H1 (cell line): ENCODE measurements around the gene THADA. TPM values are rescaled to one million over a fixed set of nuclear protein-coding genes. Genes with fewer than 3 reads are reported as not detected.

ENCODE experiments used
- CTCF ChIA-PET: fragments of 300-600 bp; sonication (Branson Sonifier 250); formaldehyde crosslinking; loops from one replicate; lab custom pipeline; 2021; ENCODE audit not compliant: partially characterized antibody; lab: Charles Lee
- POLR2A ChIA-PET: fragments of 300-600 bp; sonication (Branson Sonifier 250); formaldehyde crosslinking; loops from one replicate; lab custom pipeline; 2021; ENCODE audit warnings: inconsistent platforms; ENCODE audit not compliant: partially characterized antibody; lab: Charles Lee
- DNase-seq, 2 experiments: peaks; one replicate each; pipeline versions ENCODE4 v3.0.0 to v3.0.0-alpha.2; 2010 to 2022; ENCODE audit warnings: low spot score in 2 of 2, low read depth in 1 of 2, mixed read lengths in 1 of 2
- FAIRE-seq: peaks from 2 replicates; lab custom pipeline; 2011; peaks lifted over from hg19 to GRCh38; lab: Jason Lieb, UNC
- H2AFZ ChIP-seq: 2 replicates; pipeline ENCODE4 v1.8.1; 2012; ENCODE audit warnings: low read length, inconsistent platforms
- H2AK5ac ChIP-seq: 2 replicates; pipeline ENCODE4 v1.6.1; 2013; ENCODE audit warnings: low read depth, low read length
- H2BK120ac ChIP-seq: replicated peaks from 2 replicates; pipeline ENCODE3; 2013; ENCODE audit warnings: low read depth, low read length, inconsistent platforms
- H2BK12ac ChIP-seq: 2 replicates; pipeline ENCODE4 v1.6.1; 2013; ENCODE audit warnings: low read depth, low read length
- H2BK15ac ChIP-seq: 2 replicates; pipeline ENCODE4 v1.6.1; 2013; ENCODE audit warnings: low read length
- H2BK20ac ChIP-seq: 2 replicates; pipeline ENCODE4 v1.6.1; 2013; ENCODE audit warnings: low read length
- H2BK5ac ChIP-seq: 2 replicates; pipeline ENCODE4 v1.6.1; 2013; ENCODE audit warnings: low read depth, low read length
- H3K14ac ChIP-seq: 2 replicates; pipeline ENCODE4 v1.6.1; 2013; ENCODE audit warnings: inconsistent platforms; ENCODE audit not compliant: insufficient read length
- H3K18ac ChIP-seq: 2 replicates; pipeline ENCODE4 v1.6.1; 2013; ENCODE audit warnings: low read length; ENCODE audit errors: extremely low read depth
- H3K23ac ChIP-seq: 2 replicates; pipeline ENCODE4 v1.6.1; 2013; ENCODE audit warnings: inconsistent platforms; ENCODE audit not compliant: insufficient read length
- H3K23me2 ChIP-seq: 2 replicates; pipeline ENCODE4 v1.6.1; 2013; ENCODE audit warnings: low read depth, low read length
- H3K27ac ChIP-seq: 2 replicates; pipeline ENCODE4 v1.6.1; 2011; ENCODE audit warnings: low read depth, low read length, inconsistent platforms
- H3K27me3 ChIP-seq, 4 experiments: replicated peaks in 1 of 4; 1 replicate in 1 of 4; 2 replicates in 3 of 4; pipeline versions ENCODE4 v1.6.1 to v1.8.1; 2011 to 2013; ENCODE audit warnings: low read length in 3 of 4, mild to moderate bottlenecking in 3 of 4, inconsistent platforms in 2 of 4, mixed read lengths in 2 of 4, moderate library complexity in 1 of 4; ENCODE audit not compliant: control insufficient read depth in 3 of 4, insufficient read depth in 3 of 4; ENCODE audit errors: extremely low read depth in 1 of 4
- H3K36me3 ChIP-seq, 4 experiments: 2 replicates each; pipeline versions ENCODE4 v1.6.1 to v1.8.1; 2011 to 2013; ENCODE audit warnings: mild to moderate bottlenecking in 4 of 4, low read length in 3 of 4, moderate library complexity in 2 of 4, control low read depth in 1 of 4, inconsistent platforms in 1 of 4; ENCODE audit not compliant: insufficient read depth in 4 of 4, control insufficient read depth in 2 of 4
- H3K4ac ChIP-seq: replicated peaks from 2 replicates; pipeline ENCODE3; 2013; ENCODE audit warnings: low read length, low read depth, mixed read lengths, inconsistent platforms; ENCODE audit not compliant: insufficient read length
- H3K4me1 ChIP-seq, 4 experiments: replicated peaks in 1 of 4; 1 replicate in 1 of 4; 2 replicates in 3 of 4; pipeline versions ENCODE4 v1.6.1 to v1.8.1; 2011 to 2013; ENCODE audit warnings: low read length in 3 of 4, inconsistent platforms in 2 of 4, mixed read lengths in 1 of 4; ENCODE audit not compliant: insufficient read depth in 4 of 4, control insufficient read depth in 3 of 4
- H3K4me2 ChIP-seq, 2 experiments: 2 replicates each; pipeline versions ENCODE4 v1.6.1 to v1.8.1; 2011 to 2013; ENCODE audit warnings: low read depth in 2 of 2, low read length in 2 of 2, control low read depth in 1 of 2, inconsistent platforms in 1 of 2, mild to moderate bottlenecking in 1 of 2; ENCODE audit not compliant: insufficient read depth in 1 of 2
- H3K4me3 ChIP-seq, 4 experiments: fragments of 200-600, 300-600 bp in 1 of 4; sonication (generic), shearing (Covaris generic), sonication (Bioruptor Twin) in 1 of 4; 2 replicates each; pipeline versions ENCODE4 v1.5.1 to v1.8.1; 2011 to 2016; ENCODE audit warnings: low read length in 4 of 4, low read depth in 3 of 4, control low read depth in 2 of 4, inconsistent platforms in 2 of 4, mild to moderate bottlenecking in 2 of 4, mixed read lengths in 1 of 4, moderate library complexity in 1 of 4; ENCODE audit not compliant: insufficient read depth in 2 of 4; ENCODE audit errors: extremely low read depth in 1 of 4
- H3K56ac ChIP-seq: replicated peaks from 2 replicates; pipeline ENCODE3; 2013; ENCODE audit warnings: low read depth, mild to moderate bottlenecking, mixed read lengths, low read length, inconsistent platforms; ENCODE audit not compliant: insufficient read length
- H3K79me1 ChIP-seq: 2 replicates; pipeline ENCODE4 v1.6.1; 2013; ENCODE audit warnings: low read depth, low read length, control low read depth
- H3K79me2 ChIP-seq, 2 experiments: 2 replicates each; pipeline versions ENCODE4 v1.6.1 to v1.8.1; 2012 to 2013; ENCODE audit warnings: low read length in 2 of 2, mild to moderate bottlenecking in 2 of 2, inconsistent platforms in 1 of 2; ENCODE audit not compliant: insufficient read depth in 2 of 2, control insufficient read depth in 1 of 2
- H3K9ac ChIP-seq, 4 experiments: replicated peaks in 1 of 4; 1 replicate in 1 of 4; 2 replicates in 3 of 4; pipeline versions ENCODE4 v1.6.1 to v1.8.1; 2011 to 2013; ENCODE audit warnings: low read depth in 3 of 4, low read length in 3 of 4, control low read depth in 2 of 4, mild to moderate bottlenecking in 2 of 4, moderate library complexity in 2 of 4, inconsistent platforms in 1 of 4; ENCODE audit errors: extremely low read depth in 1 of 4
- H3K9me3 ChIP-seq, 2 experiments: 2 replicates each; pipeline versions ENCODE4 v1.6.1 to v1.8.1; 2012 to 2013; ENCODE audit warnings: mild to moderate bottlenecking in 2 of 2, moderate library complexity in 2 of 2, control low read depth in 1 of 2, inconsistent platforms in 1 of 2, low read depth in 1 of 2, low read length in 1 of 2, mixed read lengths in 1 of 2; ENCODE audit not compliant: insufficient read depth in 2 of 2
- H4K20me1 ChIP-seq, 2 experiments: replicated peaks in 1 of 2; 2 replicates each; pipeline versions ENCODE3 to v1.8.1; 2011 to 2013; ENCODE audit warnings: inconsistent platforms in 2 of 2, low read length in 2 of 2, mild to moderate bottlenecking in 1 of 2; ENCODE audit not compliant: insufficient read depth in 2 of 2, control insufficient read depth in 1 of 2
- H4K5ac ChIP-seq: 2 replicates; pipeline ENCODE4 v1.6.1; 2013; ENCODE audit warnings: low read length, low read depth, mixed read lengths, inconsistent platforms; ENCODE audit not compliant: insufficient read length
- H4K8ac ChIP-seq: 2 replicates; pipeline ENCODE4 v1.8.0; 2013; ENCODE audit warnings: mild to moderate bottlenecking, moderate library complexity, low read length, inconsistent platforms; ENCODE audit not compliant: insufficient read depth; ENCODE audit errors: extremely low read depth
- H4K91ac ChIP-seq: replicated peaks from 2 replicates; pipeline ENCODE3; 2013; ENCODE audit warnings: low read length, mixed read lengths, inconsistent platforms; ENCODE audit not compliant: insufficient read length
- SIRT6 ChIP-seq: IDR thresholded peaks from one replicate; pipeline ENCODE4 v1.7.1; 2012; ENCODE audit warnings: low read length, inconsistent platforms
- WGBS, 2 experiments: shearing (Covaris generic) in 1 of 2; methylation state at CpG; one replicate each; pipeline versions ENCODE4 v1.1.6 to v1.1.7; 2013 to 2015; ENCODE audit warnings: low lambda C conversion rate in 2 of 2, mixed read lengths in 2 of 2, inconsistent platforms in 1 of 2, low coverage in 1 of 2, missing lambda C conversion rate in 1 of 2; ENCODE audit not compliant: insufficient replicate concordance in 2 of 2, insufficient coverage in 1 of 2, insufficient read length in 1 of 2; ENCODE audit errors: extremely low coverage in 1 of 2, missing lambda C conversion rate in 1 of 2; 5-methylcytosine and 5-hydroxymethylcytosine counted together
- polyA plus RNA-seq, 7 experiments: library from polyadenylated mRNA; depleted of rRNA in 3 of 7; stranded (reverse) in 5 of 7; unstranded in 2 of 7; fragments of >200 nt in 5 of 7; fragments of 200-250 nt in 2 of 7; gene quantifications; 1 replicate in 5 of 7; 2 replicates in 1 of 7; 4 replicates in 1 of 7; pipeline versions ENCODE4 v1.2.1 to v1.2.3, GENCODE V29; 2011 to 2013; ENCODE audit warnings: missing spikeins in 2 of 7, mixed read lengths in 2 of 7
- total RNA-seq: library from RNA; stranded (reverse); fragmentation: NEBNext Ultra II Directional; extraction: Animal tissue kit (Norgen Biotek cat#: 25700); gene quantifications from 2 replicates; pipeline ENCODE4 v1.2.1, GENCODE V29; 2021

THADA gene
- total and polyA plus RNA-seq, 2 of the 8 experiments (the other 6 are each of a cell fraction or from before 2014, with no cell fraction given), result 22.4 to 26.8 TPM

DNA sequence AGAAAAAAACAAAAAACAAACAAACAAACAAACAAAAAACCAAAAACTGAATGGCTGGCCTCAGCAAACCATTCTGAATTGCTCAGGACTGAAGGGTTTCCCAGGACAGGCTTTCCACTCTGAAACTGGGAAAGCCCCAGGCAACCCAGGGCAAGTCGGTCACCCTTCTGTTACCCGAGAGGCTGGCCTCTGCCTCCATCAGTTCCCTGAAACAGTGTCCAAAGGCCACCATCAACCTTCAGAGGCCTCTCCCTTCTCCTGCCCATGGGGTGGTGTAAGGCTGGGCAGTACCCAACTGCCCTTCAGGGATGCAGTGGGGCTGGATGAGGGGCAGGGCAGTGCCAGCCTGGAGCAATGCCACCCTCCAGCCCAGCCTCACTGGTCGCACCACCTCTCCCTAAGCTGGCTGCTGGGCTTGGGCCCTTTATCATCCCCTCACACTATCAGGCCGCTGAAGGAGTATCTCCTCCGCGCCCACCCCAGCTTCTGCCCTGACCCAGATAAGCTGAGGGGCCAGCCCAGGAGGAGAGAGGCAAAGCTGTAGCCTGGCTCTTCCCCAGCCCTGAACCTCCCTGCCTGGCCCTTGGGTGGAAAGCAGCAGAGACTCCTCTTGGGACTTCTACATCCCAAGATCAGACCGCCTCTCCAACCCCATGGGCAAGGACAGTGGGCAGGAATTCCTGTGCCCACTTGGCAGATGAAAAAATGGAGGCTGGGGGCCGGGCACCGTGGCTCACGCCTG, 405.4 kb downstream of the THADA start:
- Histone ChIP-seq H3K4me1 (peaks cover 0 to 14% (median 5%) of the 10 kb centered on the region in 4 experiments; a peak in 5 of 7 replicates), H3K18ac (peak overlapping the region; percentile 48), H2AK5ac (no peak overlapping the region), H3K14ac (no peak overlapping the region), H3K79me1 (no peaks in the 10 kb centered on the region), H2AFZ (no peak overlapping the region), H4K5ac (no peak overlapping the region), H3K79me2 (no peaks in the 10 kb centered on the region), H4K8ac (no peak overlapping the region), H2BK20ac (0 out of 2 replicates have a peak overlapping the region, but pooled peaks have one; percentile 32), H3K4me3 (no peak overlapping the region), H3K9ac (no peak overlapping the region), H3K4ac (no peak overlapping the region), H3K36me3 (no peaks in the 10 kb centered on the region), H3K9me3 (no peaks in the 10 kb centered on the region), H3K23me2 (no peaks in the 10 kb centered on the region), H2BK15ac (no peak overlapping the region), H2BK120ac (no peak overlapping the region), H3K56ac (no peak overlapping the region), H2BK5ac (peak overlapping the region; percentile 35; the same call in 1 of the 2 replicates), H3K27me3 (no peaks in the 10 kb centered on the region), H3K23ac (no peak overlapping the region), H3K27ac (no peak overlapping the region), H2BK12ac (peak overlapping the region; percentile 80; the same call in 1 of the 2 replicates), H4K20me1 (no peaks in the 10 kb centered on the region), H4K91ac (peak overlapping the region; percentile 61), H3K4me2 (no peak overlapping the region)
- no peak for FAIRE-seq
- CTCF ChIA-PET, result interaction anchor here (1.1 to 6.0 kb wide), 7 partner anchors 10 to 50 kb away, joined by 5 to 43 read pairs (median 9); no protein-coding TSS in a partner anchor
- 82% methylated on average over 10 of the region's 10 CpGs; no CpG with 5 or more reads in 1 of the 2 experiments for WGBS, 2 experiments
- POLR2A ChIA-PET, result no interaction called here
- no peak for DNase-seq
- TF ChIP-seq SIRT6, result no peak
